GM23248 (cell line): ENCODE data around the gene KCNS1.

Source experiments
- EZH2 ChIP-seq: fragments of 200-600 bp; sonication (generic); IDR thresholded peaks from 2 replicates; pipeline ENCODE4 v1.6.1; 2018; ENCODE audit warnings: antibody characterized with exemption, mild to moderate bottlenecking; ENCODE audit not compliant: insufficient read depth, poor library complexity, severe bottlenecking
- EZH2phosphoT487 ChIP-seq: fragments of 200-600 bp; sonication (generic); IDR thresholded peaks from 2 replicates; pipeline ENCODE4 v1.6.1; 2018; ENCODE audit warnings: antibody characterized with exemption, moderate library complexity, mild to moderate bottlenecking, low read depth; ENCODE audit not compliant: insufficient read depth

GRCh38 chr20:45049904-45050471 lies 50.9 kb downstream of the KCNS1 start:
- TF ChIP-seq EZH2, result no peak
- TF ChIP-seq EZH2phosphoT487, result no peak
